BJ (cell line): Measurements from ENCODE around the gene SCML1. TPM values are rescaled to one million over a fixed set of nuclear protein-coding genes. Genes with fewer than 3 reads are reported as not detected.
"Not testable (repeated sequence)": the region's sequence is repeated elsewhere in the genome, so short reads cannot be mapped to it uniquely, and the experiment has no call there.

Experiments
- CTCF ChIA-PET: fragments of 350-600 bp; formaldehyde crosslinking; extraction: SDS; loops from one replicate; lab custom pipeline; 2021; ENCODE audit warnings: antibody characterized with exemption, inconsistent platforms; lab: Yijun Ruan, JAX
- POLR2A ChIA-PET: fragments of 300-600 bp; sonication (Branson Sonifier 250); formaldehyde crosslinking; extraction: SDS; loops from one replicate; lab custom pipeline; 2021; ENCODE audit warnings: antibody characterized with exemption; lab: Charles Lee
- DNase-seq: peaks from one replicate; pipeline ENCODE4 v3.0.0-alpha.2; 2011; ENCODE audit warnings: low read depth
- H3K27me3 ChIP-seq: 2 replicates; pipeline ENCODE4 v1.6.0; 2011; ENCODE audit warnings: low read length; ENCODE audit not compliant: control insufficient read depth, insufficient read depth
- H3K36me3 ChIP-seq: 2 replicates; pipeline ENCODE4 v1.5.1; 2011; ENCODE audit warnings: low read length; ENCODE audit not compliant: control insufficient read depth, insufficient read depth
- H3K4me3 ChIP-seq: 2 replicates; pipeline ENCODE4 v1.5.1; 2011; ENCODE audit warnings: low read depth, mild to moderate bottlenecking, control low read depth, low read length
- CTCF ChIP-seq: IDR thresholded peaks from 2 replicates; pipeline ENCODE4 v1.5.1; 2011; ENCODE audit warnings: low read depth, mild to moderate bottlenecking, control low read depth, inconsistent platforms, low read length, moderate library complexity; ENCODE audit not compliant: insufficient read depth
- polyA plus RNA-seq: library from polyadenylated mRNA; depleted of rRNA; stranded (reverse); fragments of >200 nt; gene quantifications from 2 replicates; pipeline ENCODE4 v1.2.3, GENCODE V29; 2011

The SCML1 gene
- polyA plus RNA-seq, 1 experiment, result 15.0 TPM

- Histone ChIP-seq H3K4me3 (no peak overlapping the region), H3K27me3 (no peaks in the 10 kb centered on the region), H3K36me3 (no peaks in the 10 kb centered on the region)
- TF ChIP-seq CTCF, result no peak
- no peak for DNase-seq
- CTCF ChIA-PET, result no interaction called here
- POLR2A ChIA-PET, result no interaction called here
These were observed 32.5 kb downstream of the SCML1 start for GRCh38 chrX:17769701-17770269.

GRCh38 chrX:17773221-17773876 lies 36.1 kb downstream of the SCML1 start:
- Histone ChIP-seq H3K36me3 (no peaks in the 10 kb centered on the region), H3K27me3 (no peaks in the 10 kb centered on the region), H3K4me3 (no peak overlapping the region)
- no peak for DNase-seq
- POLR2A ChIA-PET, result no interaction called here
- CTCF ChIA-PET, result no interaction called here
- TF ChIP-seq CTCF, result no peak

GRCh38 chrX:17774053-17774452 lies 36.8 kb downstream of the SCML1 start:
- Histone ChIP-seq H3K36me3 (no peaks in the 10 kb centered on the region), H3K4me3 (no peak overlapping the region), H3K27me3 (no peaks in the 10 kb centered on the region)
- DNase-seq, result no peak
- CTCF ChIA-PET, result no interaction called here
- POLR2A ChIA-PET, result no interaction called here
- no peak for TF ChIP-seq CTCF

GRCh38 chrX:17778997-17779396 lies 41.7 kb downstream of the SCML1 start:
- no peak for DNase-seq
- H3K4me3 ChIP-seq, result no peak overlapping the region
- CTCF ChIA-PET, result interaction anchor here (0.7 kb wide), 1 partner anchor 10 kb away, joined by 4 read pairs; no protein-coding TSS in a partner anchor
- POLR2A ChIA-PET, result no interaction called here
- no peak for TF ChIP-seq CTCF
- H3K27me3 ChIP-seq, result no peaks in the 10 kb centered on the region
- H3K36me3 ChIP-seq, result no peaks in the 10 kb centered on the region

GRCh38 chrX:17779434-17779833 lies 42.1 kb downstream of the SCML1 start:
- H3K36me3 ChIP-seq, result no peaks in the 10 kb centered on the region
- ChIA-PET CTCF (interaction anchor here (0.7 kb wide), 1 partner anchor 10 kb away, joined by 4 read pairs; no protein-coding TSS in a partner anchor), POLR2A (no interaction called here)
- no peaks in the 10 kb centered on the region for H3K27me3 ChIP-seq
- no peak for TF ChIP-seq CTCF
- no peak overlapping the region for H3K4me3 ChIP-seq
- no peak for DNase-seq

GRCh38 chrX:17786554-17787347 lies 49.5 kb downstream of the SCML1 start:
- POLR2A ChIA-PET, H3K27me3 ChIP-seq, H3K36me3 ChIP-seq, DNase-seq, CTCF ChIA-PET, H3K4me3 ChIP-seq: not testable (repeated sequence)
